ENCODE results near the gene ACACA. TPM values are rescaled to one million over a fixed set of nuclear protein-coding genes. Genes with fewer than 3 reads are reported as not detected.

Gene ACACA
- total and polyA plus RNA-seq, 2 donors from 2014 or later, result 13.8 to 34.9 TPM

DNA sequence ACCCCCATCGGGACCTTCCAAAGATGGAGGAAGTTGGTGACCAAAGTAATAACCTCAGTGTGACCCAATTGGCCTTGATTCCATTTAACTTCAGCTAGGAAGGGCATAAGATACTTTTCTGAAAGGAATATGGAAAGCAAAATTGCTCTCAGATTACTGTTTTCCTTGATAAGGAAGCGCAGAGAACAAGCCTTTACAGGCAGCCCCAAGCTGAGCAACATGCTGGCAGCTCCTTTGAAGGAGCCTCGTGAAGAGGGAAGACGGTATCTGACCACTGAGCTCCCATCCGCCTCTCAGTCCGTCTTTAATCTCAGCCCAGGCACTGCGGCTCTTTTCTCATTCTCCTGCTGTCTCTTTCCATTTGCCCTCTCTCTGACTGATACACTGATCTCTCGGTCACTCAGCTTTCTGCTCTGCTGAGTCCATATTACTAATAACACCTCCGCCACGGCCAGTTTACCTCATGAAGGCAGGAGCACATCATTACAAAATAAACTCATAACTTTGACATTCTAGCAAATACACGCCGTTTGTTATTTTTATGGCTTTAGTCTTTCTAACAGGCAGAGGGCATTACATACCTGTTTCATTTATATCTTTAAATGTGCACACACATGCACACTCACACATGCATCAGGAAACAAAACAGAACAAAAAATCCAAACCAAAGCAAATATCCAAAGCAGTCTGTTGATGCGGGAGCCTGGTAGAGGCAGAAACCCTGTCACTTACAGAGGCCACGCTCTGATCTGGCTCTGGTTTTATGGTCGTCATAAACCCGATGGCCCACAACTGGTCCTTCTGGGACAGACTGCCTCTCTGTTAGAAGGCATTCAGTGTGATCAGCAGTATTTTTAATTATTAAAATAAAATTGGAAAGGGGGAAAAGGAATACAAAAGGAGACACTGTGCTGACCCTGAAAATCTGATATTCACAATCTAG, 274.7 kb downstream of the ACACA start:
- Histone ChIP-seq H3K9me3 (ENCODE audit: control insufficient read depth in 2 of 3, insufficient read depth in 1 of 3, low read length in 3 of 3) (no peaks in the 10 kb centered on the region), H3K27me3 (ENCODE audit: control insufficient read depth, insufficient read depth, low read length) (no peaks in the 10 kb centered on the region), H3K27ac (ENCODE audit: low read depth in 2 of 2, low read length in 2 of 2) (peak overlapping the region; percentile 3 to 52), H3K4me3 (ENCODE audit: low read length in 3 of 3) (peak overlapping the region in 2 of 3 donors; percentile 9 to 23), H3K4me1 (ENCODE audit: control insufficient read depth in 2 of 3, insufficient read depth in 2 of 3, low read depth in 1 of 3, low read length in 3 of 3) (peaks cover 8 to 13% (median 8%) of the 10 kb centered on the region in 3 donors), H3K9ac (ENCODE audit: low read length in 3 of 3) (no peak overlapping the region), H3K36me3 (ENCODE audit: control insufficient read depth in 2 of 3, insufficient read depth in 3 of 3, low read length in 3 of 3) (peaks cover 0 to 9% (median 0%) of the 10 kb centered on the region in 3 donors)
- FAIRE-seq, result no peak
- peak in 1 of 5 donors; percentile 40 for DNase-seq
- TF ChIP-seq CTCF (IDR thresholded peaks at IDR 0.05; ENCODE audit: borderline replicate concordance, extremely low read depth, insufficient read depth), result no peak
- intact Hi-C loops (cut with DNase I), result no loop called here

DNA sequence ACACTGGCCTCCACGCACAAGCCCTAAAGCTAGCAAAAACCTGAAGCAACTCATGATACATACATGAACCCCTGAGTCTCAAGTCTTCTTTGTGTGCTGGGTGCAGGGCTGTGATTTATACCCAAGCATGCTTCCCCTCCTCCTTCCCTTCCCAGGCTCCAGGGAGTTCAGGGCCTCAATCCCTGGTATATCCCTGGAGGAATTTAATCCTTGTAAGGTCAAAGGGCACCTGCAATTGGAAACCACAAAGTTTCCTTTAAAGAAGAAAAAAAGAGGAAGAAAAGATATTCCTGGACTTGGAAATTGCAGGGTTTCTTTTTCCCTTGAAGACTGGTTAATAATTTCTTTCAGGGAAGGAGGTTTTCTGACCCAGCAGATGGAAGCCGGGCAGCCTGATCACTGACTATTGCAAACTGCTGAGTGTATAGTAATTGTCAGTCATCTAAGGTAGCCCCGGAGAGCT, 275.6 kb downstream of the ACACA start:
- Histone ChIP-seq H3K9ac (ENCODE audit: low read length in 3 of 3) (no peak overlapping the region), H3K4me1 (ENCODE audit: control insufficient read depth in 2 of 3, insufficient read depth in 2 of 3, low read depth in 1 of 3, low read length in 3 of 3) (peaks cover 8 to 13% (median 8%) of the 10 kb centered on the region in 3 donors), H3K27ac (ENCODE audit: low read depth in 2 of 2, low read length in 2 of 2) (peak overlapping the region in 1 of 2 donors; percentile 3), H3K27me3 (ENCODE audit: control insufficient read depth, insufficient read depth, low read length) (no peaks in the 10 kb centered on the region), H3K36me3 (ENCODE audit: control insufficient read depth in 2 of 3, insufficient read depth in 3 of 3, low read length in 3 of 3) (peaks cover 0 to 9% (median 0%) of the 10 kb centered on the region in 3 donors), H3K9me3 (ENCODE audit: control insufficient read depth in 2 of 3, insufficient read depth in 1 of 3, low read length in 3 of 3) (no peaks in the 10 kb centered on the region), H3K4me3 (ENCODE audit: low read length in 3 of 3) (peak overlapping the region in 1 of 3 donors; percentile 23)
- TF ChIP-seq CTCF (IDR thresholded peaks at IDR 0.05; ENCODE audit: borderline replicate concordance, extremely low read depth, insufficient read depth), result no peak
- FAIRE-seq (no peak), DNase-seq (peak in 4 of 5 donors; percentile 67 to 87 (median 78))
- intact Hi-C loops (cut with DNase I), result no loop called here

GRCh38 chr17:37124821-37125173, 281.8 kb downstream of the ACACA start:
- Histone ChIP-seq H3K9ac (ENCODE audit: low read length in 3 of 3) (no peak overlapping the region), H3K27ac (ENCODE audit: low read depth in 2 of 2, low read length in 2 of 2) (no peak overlapping the region), H3K4me3 (ENCODE audit: low read length in 3 of 3) (no peak overlapping the region), H3K4me1 (ENCODE audit: control insufficient read depth in 2 of 3, insufficient read depth in 2 of 3, low read depth in 1 of 3, low read length in 3 of 3) (no peaks in the 10 kb centered on the region), H3K9me3 (ENCODE audit: control insufficient read depth in 2 of 3, insufficient read depth in 1 of 3, low read length in 3 of 3) (no peaks in the 10 kb centered on the region), H3K27me3 (ENCODE audit: control insufficient read depth, insufficient read depth, low read length) (no peaks in the 10 kb centered on the region), H3K36me3 (ENCODE audit: control insufficient read depth in 2 of 3, insufficient read depth in 3 of 3, low read length in 3 of 3) (peaks cover 0 to 18% (median 6%) of the 10 kb centered on the region in 3 donors)
- intact Hi-C loops (cut with DNase I), result no loop called here
- no peak for FAIRE-seq
- DNase-seq, result no peak
- no peak for TF ChIP-seq CTCF (IDR thresholded peaks at IDR 0.05; ENCODE audit: borderline replicate concordance, extremely low read depth, insufficient read depth)

Measured in kidney (tissue), 14 donors.